Measurements from ENCODE around the gene GPR108.
A peak's percentile ranks its signal among the peaks of the same experiment; 100 is the strongest.

Gene GPR108

DNA sequence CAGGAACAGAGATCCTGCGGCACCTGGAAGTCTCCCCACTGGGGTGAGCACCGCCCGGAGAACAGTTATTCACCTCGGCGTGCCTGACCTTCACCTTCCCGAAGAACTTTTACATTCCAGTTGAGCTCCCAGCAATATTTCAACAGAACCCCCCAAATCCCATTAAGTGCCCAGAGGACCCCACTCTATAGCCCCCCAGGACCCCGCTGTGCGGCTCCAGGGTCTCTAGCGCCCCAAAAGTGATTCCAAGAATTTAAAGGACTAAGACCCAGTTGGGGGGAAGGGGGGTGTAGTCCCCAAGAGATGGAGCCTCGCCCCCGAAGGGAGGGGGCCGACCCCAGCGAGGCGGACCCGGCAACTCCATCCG lies 480 bp downstream of the GPR108 start:
- DNase-seq (ENCODE audit: low spot score): no peak
- in situ Hi-C loops (cut with MboI; ENCODE audit: low sequenced_read_pairs, unreplicated experiment): loop anchor here (5.0 kb wide), 1 partner anchor 215 kb away; no protein-coding TSS in a partner anchor
- TF ChIP-seq, protein P1, sequence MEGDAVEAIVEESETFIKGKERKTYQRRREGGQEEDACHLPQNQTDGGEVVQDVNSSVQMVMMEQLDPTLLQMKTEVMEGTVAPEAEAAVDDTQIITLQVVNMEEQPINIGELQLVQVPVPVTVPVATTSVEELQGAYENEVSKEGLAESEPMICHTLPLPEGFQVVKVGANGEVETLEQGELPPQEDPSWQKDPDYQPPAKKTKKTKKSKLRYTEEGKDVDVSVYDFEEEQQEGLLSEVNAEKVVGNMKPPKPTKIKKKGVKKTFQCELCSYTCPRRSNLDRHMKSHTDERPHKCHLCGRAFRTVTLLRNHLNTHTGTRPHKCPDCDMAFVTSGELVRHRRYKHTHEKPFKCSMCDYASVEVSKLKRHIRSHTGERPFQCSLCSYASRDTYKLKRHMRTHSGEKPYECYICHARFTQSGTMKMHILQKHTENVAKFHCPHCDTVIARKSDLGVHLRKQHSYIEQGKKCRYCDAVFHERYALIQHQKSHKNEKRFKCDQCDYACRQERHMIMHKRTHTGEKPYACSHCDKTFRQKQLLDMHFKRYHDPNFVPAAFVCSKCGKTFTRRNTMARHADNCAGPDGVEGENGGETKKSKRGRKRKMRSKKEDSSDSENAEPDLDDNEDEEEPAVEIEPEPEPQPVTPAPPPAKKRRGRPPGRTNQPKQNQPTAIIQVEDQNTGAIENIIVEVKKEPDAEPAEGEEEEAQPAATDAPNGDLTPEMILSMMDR (IDR thresholded peaks at IDR 0.05; ENCODE audit: borderline replicate concordance, control extremely low read depth, extremely low read depth, insufficient read depth, missing control alignments): no peak

DNA sequence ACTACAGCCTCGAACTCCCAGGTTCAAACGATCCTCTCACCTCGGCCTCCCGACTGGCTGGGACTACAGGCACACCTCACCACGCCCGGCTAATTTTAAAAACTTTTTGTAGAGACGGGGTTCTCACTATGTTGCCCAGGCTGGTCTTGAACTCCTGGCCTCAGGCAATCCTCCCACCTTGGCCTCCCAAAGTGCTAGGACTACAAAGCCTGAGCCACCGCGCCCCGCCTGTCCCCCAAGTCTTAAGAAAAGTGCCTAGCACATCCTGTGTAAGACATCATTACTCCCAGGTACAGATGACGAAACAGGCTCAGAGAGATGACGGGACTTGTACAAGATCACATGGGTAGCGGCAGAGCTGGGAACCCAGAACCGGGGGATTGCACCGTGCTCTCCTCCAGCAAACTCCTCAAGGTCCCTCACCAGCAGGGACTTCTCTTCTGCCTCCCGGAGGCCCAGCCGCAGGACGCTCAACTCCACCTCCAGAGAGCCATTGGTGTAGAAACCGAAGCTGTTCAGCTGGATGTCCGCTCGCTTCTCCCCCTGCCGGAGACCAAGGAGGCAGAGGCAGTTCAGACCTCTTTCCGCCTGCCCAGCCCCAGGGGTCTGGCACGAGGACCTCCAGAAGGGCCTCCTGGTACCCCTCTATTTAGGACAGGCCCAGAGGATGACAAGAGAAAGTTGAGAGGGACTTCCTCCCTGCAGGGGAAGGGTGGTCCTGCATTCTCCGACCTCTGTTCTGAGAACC lies 1.0 kb downstream of the GPR108 start:
- peak; percentile 83 for DNase-seq (ENCODE audit: low spot score)
- in situ Hi-C loops (cut with MboI; ENCODE audit: low sequenced_read_pairs, unreplicated experiment): loop anchor here (5.0 kb wide), 1 partner anchor 214 kb away; no protein-coding TSS in a partner anchor
- TF ChIP-seq, protein P1 (IDR thresholded peaks at IDR 0.05; ENCODE audit: borderline replicate concordance, control extremely low read depth, extremely low read depth, insufficient read depth, missing control alignments): peak; percentile 71

DNA sequence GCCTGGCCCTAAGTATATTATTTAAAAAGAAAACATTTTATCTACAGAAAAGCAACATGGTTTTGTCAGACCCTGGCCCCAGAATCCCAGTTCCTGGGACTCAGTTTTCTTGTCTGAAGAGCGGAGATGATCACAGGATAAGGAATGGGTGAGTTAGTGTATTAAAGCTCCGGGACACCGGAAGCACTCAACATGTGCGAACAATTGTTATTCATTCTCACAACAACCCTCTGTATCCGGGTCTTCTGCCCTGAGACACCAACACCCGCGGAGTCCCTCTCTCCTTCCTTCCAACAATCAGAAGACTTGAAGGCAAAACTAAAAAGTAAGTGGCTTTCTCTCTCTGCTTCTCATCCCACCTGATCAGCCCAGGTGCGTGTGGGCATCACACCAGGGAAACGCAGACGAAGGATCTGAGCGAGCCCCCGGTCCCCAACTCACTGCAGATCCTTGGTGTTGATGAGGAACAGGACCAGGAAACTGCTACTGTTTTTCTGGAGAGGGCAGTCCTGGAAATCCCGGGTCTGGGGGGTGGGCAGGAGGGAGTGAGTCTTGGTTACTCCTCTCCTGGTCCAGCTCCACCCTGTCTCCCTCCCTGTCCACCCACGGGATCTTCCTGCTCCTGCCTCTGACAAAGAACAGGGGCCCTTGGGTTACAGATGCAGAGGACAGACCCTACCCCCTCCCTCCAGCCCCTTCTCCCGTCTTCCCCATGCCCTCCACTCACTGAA lies 2.0 kb downstream of the GPR108 start:
- TF ChIP-seq, protein P1 (IDR thresholded peaks at IDR 0.05; ENCODE audit: borderline replicate concordance, control extremely low read depth, extremely low read depth, insufficient read depth, missing control alignments): no peak
- no peak for DNase-seq (ENCODE audit: low spot score)
- in situ Hi-C loops (cut with MboI; ENCODE audit: low sequenced_read_pairs, unreplicated experiment): loop anchor here (5.0 kb wide), 1 partner anchor 213 kb away; no protein-coding TSS in a partner anchor

DNA sequence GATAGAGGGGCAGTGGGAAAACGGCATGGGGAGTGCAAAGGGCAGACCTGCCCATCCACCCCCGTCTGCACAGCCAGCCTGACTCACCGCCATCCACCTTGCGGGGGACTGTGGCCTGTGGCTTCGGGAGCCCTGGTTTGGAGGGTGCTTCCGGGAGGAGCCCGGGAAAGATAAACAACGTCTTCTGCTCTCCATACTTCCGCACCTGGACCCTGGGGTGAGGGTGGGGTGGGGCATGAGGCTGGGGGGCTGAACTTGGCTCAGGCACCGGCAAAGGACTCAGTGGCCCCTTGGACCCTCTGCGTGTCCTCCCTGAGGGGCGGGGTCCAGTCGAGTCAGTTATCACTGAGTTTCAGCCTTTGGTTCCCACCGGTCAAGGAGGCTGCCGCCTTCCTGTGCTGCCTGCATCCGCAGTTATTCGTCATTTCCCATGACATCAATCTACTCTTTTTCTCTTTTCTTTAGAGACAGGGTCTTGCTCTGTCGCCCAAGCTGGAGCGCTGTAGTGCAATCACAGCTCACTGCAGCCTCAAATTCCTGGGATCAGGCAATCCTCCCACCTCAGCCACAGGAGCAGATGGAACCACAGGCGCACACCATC lies 3.2 kb downstream of the GPR108 start:
- TF ChIP-seq, protein P1 (IDR thresholded peaks at IDR 0.05; ENCODE audit: borderline replicate concordance, control extremely low read depth, extremely low read depth, insufficient read depth, missing control alignments): no peak
- DNase-seq (ENCODE audit: low spot score): no peak
- in situ Hi-C loops (cut with MboI; ENCODE audit: low sequenced_read_pairs, unreplicated experiment): no loop called here

DNA sequence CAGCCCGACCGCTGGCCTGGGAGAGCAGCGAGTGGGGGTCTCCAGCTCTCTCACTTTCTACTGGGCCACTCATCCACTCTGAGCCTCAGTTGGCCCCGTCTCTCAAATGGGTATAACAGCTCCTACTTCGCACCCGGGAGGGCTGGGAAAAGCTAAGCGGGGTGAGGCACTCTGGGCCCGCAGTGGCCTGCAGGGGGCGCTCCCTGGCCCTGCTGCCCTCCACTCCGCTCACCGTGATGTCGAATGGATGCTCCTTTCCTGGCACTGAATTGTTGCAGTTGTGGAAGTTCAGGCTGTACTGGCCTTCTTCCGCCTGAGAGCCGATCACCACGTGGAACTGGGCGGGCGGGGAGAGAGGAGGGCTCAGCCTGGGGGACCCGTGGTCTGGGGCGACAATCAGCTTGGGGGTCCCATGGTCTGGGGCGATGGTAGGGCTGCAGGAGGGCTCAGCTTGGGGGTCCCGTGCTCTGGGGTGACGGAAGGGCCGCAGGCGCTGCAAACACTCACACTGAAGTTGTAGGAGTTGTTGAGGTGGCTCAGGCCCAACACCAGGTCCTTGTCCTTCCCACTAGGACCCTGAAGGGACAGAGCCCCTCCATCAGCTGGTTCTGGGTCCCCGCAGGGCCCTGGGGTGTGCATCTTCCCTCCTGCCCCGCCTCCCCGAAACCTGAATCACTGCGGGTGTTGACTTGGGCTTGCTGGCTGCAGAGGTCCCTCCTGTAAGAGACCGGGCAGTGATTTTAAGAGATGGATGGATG lies 3.9 kb downstream of the GPR108 start:
- no peak for DNase-seq (ENCODE audit: low spot score)
- TF ChIP-seq, protein P1 (IDR thresholded peaks at IDR 0.05; ENCODE audit: borderline replicate concordance, control extremely low read depth, extremely low read depth, insufficient read depth, missing control alignments): peak; percentile 7
- in situ Hi-C loops (cut with MboI; ENCODE audit: low sequenced_read_pairs, unreplicated experiment): no loop called here

DNA sequence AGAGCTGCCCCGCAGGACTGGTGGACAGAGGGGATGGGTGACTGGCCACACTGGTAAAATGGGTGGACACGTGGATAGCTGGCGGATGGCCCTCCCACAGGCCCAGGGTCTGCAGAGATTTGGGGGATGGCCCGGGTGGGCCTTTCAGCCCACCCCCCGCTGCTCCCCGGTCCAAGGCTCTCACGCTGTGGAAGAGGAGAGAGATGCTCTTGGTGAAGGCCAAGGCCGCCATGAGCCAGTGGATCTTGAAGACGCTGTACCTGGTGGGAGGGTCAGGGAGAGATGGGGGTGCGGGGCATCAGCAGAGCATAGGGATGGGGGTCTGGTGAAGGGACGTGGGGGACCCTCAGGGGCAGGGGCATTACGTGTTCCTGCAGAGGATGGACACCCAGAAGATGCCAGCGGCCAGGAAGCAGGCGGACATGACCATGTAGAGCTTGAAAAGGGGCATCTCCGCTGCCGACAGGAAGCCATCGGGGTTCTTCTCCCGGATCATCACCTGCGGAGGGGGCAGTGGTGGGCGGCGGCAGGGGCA lies 4.5 kb downstream of the GPR108 start:
- TF ChIP-seq, protein P1 (IDR thresholded peaks at IDR 0.05; ENCODE audit: borderline replicate concordance, control extremely low read depth, extremely low read depth, insufficient read depth, missing control alignments): no peak
- DNase-seq (ENCODE audit: low spot score): no peak
- in situ Hi-C loops (cut with MboI; ENCODE audit: low sequenced_read_pairs, unreplicated experiment): no loop called here

Measured in GM13976 (cell line).